Muscle of leg (tissue), 11 donors: ENCODE data around the gene LHFPL3. TPM values are rescaled to one million over a fixed set of nuclear protein-coding genes. Genes with fewer than 3 reads are reported as not detected.
"Not testable (repeated sequence)": the region's sequence is repeated elsewhere in the genome, so short reads cannot be mapped to it uniquely, and the experiment has no call there.

Source experiments
- DNase-seq: peaks from one replicate; pipeline ENCODE4 v3.0.0; 2013
- H3K27ac ChIP-seq: one replicate; pipeline ENCODE4 v1.5.1; 2013; ENCODE audit warnings: mild to moderate bottlenecking, low read length, control low read depth
- H3K27me3 ChIP-seq: one replicate; pipeline ENCODE4 v1.6.1; 2013; ENCODE audit warnings: low read length; ENCODE audit not compliant: control insufficient read depth, insufficient read depth
- H3K36me3 ChIP-seq: one replicate; pipeline ENCODE4 v1.6.1; 2013; ENCODE audit warnings: low read length; ENCODE audit not compliant: control insufficient read depth, insufficient read depth
- H3K4me1 ChIP-seq: one replicate; pipeline ENCODE4 v1.6.1; 2013; ENCODE audit warnings: low read length; ENCODE audit not compliant: control insufficient read depth, insufficient read depth
- H3K4me3 ChIP-seq: one replicate; pipeline ENCODE4 v1.5.1; 2013; ENCODE audit warnings: low read length, control low read depth
- H3K9me3 ChIP-seq: replicated peaks from 2 replicates; pipeline ENCODE4 v1.6.1; 2013; ENCODE audit warnings: low read depth, low read length; ENCODE audit not compliant: control insufficient read depth
- WGBS: methylation state at CpG from one replicate; pipeline ENCODE4 v1.1.5; 2013; ENCODE audit warnings: missing lambda C conversion rate; ENCODE audit not compliant: insufficient coverage; 5-methylcytosine and 5-hydroxymethylcytosine counted together
- polyA plus RNA-seq, 8 donors: library from polyadenylated mRNA; unstranded; fragments of 120-200 nt; gene quantifications; one replicate each; pipeline versions ENCODE4 v1.2.1 to v1.2.3, GENCODE V29; 2013; ENCODE audit warnings: inconsistent platforms in 1 of 8, low replicate concordance in 1 of 8; ENCODE audit not compliant: insufficient read length in 8 of 8, insufficient read depth in 1 of 8
- total RNA-seq: library from RNA; stranded (reverse); fragments of 120-200 nt; gene quantifications from one replicate; pipeline ENCODE4 v1.2.4, GENCODE V29; 2013

Gene LHFPL3
- total and polyA plus RNA-seq, 9 donors: 0.06 to 0.47 (median 0.17) TPM; not detected in 6

DNA sequence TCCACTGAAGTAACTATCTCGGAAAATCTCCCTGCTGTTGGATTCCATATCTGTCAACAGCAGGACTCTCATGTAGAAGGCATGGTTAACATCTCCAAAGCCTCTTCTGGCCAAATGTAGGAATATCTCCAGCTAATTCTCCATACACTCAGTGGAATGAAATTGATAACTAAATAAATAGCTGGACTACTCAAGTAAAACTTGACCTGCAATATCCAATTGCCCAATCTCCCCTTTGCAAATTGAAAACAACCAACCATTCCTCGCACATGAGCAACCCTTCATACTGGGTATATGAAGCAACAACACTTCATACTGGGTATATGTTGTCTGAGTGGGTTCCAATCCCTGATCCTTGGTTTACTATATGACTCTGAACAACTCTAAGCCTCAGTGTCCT is 580.2 kb downstream of the LHFPL3 start:
- Histone ChIP-seq H3K36me3 (no peaks in the 10 kb centered on the region), H3K4me3 (no peak overlapping the region), H3K27ac (no peak overlapping the region), H3K4me1 (no peaks in the 10 kb centered on the region), H3K27me3 (no peaks in the 10 kb centered on the region), H3K9me3 (no peaks in the 10 kb centered on the region)
- 60% methylated on average over 1 of the region's 2 CpGs for WGBS
- DNase-seq: no peak

DNA sequence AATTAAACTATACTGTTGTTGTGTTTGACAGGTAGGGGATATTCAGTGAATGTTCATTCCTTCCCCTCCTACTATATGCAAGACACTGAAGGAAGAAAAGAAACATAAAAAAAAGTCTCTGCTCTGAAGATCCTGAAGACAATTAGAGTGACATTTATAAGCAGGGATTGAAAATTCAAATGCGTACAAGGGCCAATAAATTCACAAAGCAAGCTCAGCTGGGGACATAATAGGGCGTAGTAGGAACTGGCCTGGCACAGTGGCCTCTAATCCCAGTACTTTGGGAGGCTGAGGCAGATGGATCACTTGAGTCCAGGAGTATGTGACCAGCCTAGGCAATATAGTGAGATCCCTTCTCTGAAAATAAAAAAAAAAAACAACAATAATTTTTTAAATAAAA is 580.7 kb downstream of the LHFPL3 start:
- H3K4me1 ChIP-seq: no peaks in the 10 kb centered on the region
- H3K27ac ChIP-seq: no peak overlapping the region
- WGBS: no CpG with 5 or more reads among the region's 2 CpGs
- H3K27me3 ChIP-seq: no peaks in the 10 kb centered on the region
- no peak for DNase-seq
- no peak overlapping the region for H3K4me3 ChIP-seq
- H3K36me3 ChIP-seq: no peaks in the 10 kb centered on the region
- H3K9me3 ChIP-seq: no peaks in the 10 kb centered on the region

DNA sequence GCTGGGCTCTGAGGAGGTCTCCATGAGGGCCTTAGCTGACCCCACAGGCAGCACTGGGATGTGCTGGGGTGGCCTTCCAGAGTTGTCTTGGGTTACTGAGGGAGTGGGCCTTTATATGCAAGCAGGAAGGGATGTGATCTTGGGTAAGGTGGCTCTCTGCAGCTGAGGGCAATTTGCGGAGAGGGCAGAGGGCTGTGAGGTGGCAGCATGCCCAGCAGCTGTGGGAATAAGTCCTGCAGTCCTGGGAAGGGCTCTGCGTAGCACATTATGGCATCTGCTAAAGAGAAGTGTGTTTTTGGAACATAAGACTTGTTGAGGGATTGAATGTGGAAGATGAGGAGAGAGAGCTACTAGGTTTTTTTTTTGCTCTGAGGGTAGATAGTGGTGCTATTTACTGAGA is 586.0 kb downstream of the LHFPL3 start:
- peak; percentile 65 for DNase-seq
- Histone ChIP-seq H3K4me1 (peaks cover 2% of the 10 kb centered on the region), H3K4me3 (no peak overlapping the region), H3K27me3 (no peaks in the 10 kb centered on the region), H3K36me3 (no peaks in the 10 kb centered on the region), H3K27ac (no peak overlapping the region), H3K9me3 (no peaks in the 10 kb centered on the region)
- WGBS: 49% methylated on average over 2 of the region's 2 CpGs

DNA sequence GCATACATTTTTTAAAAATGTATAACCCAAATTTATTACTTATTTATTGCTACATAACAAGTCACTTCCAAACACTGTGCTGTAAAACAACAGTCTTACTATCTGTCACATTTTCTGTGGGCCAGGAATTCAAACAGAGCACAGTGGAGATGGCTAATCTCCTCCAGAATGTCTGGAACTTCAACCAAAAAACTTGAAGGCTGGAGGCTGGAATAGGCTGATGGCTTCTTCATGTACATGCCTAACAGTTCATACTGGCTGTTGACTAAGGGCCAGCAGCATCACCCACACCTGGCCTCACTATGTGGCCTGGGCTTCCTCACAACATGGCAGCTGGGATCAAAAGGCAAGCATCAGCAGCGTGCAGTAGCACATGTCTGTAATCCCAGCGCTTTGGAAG is 593.2 kb downstream of the LHFPL3 start:
- Histone ChIP-seq H3K4me3 (no peak overlapping the region), H3K4me1 (no peaks in the 10 kb centered on the region), H3K9me3 (no peaks in the 10 kb centered on the region), H3K27me3 (no peaks in the 10 kb centered on the region), H3K36me3 (no peaks in the 10 kb centered on the region), H3K27ac (no peak overlapping the region)
- 88% methylated on average over 1 of the region's 2 CpGs for WGBS
- DNase-seq: no peak

DNA sequence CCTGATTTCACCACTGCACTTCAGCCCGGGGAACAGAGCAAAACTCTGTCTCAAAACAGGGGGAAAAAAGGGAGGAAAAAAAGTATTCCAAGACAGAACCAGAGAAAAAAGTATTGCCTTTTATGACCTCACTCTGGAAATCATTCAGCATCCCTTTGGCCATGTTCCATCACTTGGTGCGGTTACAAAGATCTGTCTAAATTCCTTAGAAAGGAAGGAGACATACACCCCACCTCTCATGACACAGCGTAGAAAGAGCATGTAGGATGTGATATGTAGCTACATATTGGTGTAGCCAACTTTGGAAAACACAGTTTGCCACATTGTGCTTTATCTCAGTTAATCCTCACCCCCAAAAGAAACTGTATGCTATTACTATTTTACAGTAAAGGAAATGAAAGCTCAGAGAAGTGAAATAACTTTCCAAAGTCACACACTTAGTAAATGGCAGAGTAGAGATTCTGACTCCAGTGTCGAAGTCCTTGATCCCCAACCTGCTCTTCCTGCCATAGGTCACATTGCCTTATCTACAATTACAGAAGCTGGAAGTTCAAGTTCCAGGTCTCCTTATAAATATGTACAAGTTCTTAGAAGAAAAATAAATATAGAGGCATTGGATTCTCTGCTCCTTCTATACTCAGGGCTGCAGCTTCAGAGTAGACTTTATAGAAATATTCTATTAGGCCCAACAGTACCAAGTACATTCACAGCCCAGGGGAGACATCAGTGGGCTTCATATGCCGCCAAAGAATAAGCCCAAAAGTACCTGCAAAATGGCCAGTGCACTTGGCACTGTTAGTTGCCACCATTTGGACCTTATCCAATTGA is 594.0 kb downstream of the LHFPL3 start:
- no peak for DNase-seq
- H3K9me3 ChIP-seq: no peaks in the 10 kb centered on the region
- no peaks in the 10 kb centered on the region for H3K4me1 ChIP-seq
- 29% methylated on average over 1 of the region's 5 CpGs for WGBS
- H3K27ac ChIP-seq: no peak overlapping the region
- H3K4me3 ChIP-seq: no peak overlapping the region
- no peaks in the 10 kb centered on the region for H3K27me3 ChIP-seq
- no peaks in the 10 kb centered on the region for H3K36me3 ChIP-seq

DNA sequence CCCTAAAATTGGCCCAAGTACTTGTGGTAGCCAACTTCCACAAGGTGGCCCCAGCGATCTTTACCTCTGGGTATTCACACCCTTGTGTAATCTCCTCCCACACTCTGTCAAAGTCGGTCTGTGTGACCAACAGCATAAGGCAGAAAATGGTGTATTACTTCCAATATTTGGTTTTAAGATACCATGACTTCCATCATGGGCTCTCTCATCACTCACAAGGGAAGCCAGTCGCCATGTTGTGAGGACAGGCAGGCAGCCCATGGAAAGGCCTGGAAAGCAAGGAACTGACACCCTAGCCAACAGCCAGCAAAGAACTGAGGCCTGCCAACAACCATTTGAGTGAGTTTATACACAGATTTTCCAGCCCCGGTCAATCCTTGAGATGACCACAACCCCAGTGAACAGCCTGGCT is 594.6 kb downstream of the LHFPL3 start:
- WGBS: 14% methylated on average over 2 of the region's 4 CpGs
- Histone ChIP-seq H3K9me3 (no peaks in the 10 kb centered on the region), H3K27ac (no peak overlapping the region), H3K27me3 (no peaks in the 10 kb centered on the region), H3K4me1 (no peaks in the 10 kb centered on the region), H3K36me3 (no peaks in the 10 kb centered on the region), H3K4me3 (no peak overlapping the region)
- DNase-seq: peak; percentile 66

DNA sequence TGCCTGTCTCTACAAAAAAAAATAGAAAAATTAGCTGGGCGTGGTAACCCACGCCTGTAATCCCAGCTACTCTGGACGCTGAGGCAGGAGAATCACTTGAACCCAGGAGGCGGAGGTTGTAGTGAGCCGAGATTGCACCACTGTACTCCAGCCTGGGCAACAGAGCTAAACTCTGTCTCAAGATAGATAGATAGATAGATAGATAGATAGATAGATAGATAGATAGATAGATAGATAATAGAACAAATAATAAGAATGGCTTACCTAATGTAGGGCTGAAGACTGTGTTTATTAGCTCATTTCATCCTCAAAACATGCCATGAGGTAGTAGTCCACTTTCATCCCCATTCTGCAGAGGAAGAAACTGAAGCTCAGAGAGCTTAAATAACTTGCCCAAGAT is 597.8 kb downstream of the LHFPL3 start:
- not testable (repeated sequence) for H3K27me3 ChIP-seq, H3K9me3 ChIP-seq, H3K4me3 ChIP-seq, DNase-seq, H3K36me3 ChIP-seq, H3K4me1 ChIP-seq, H3K27ac ChIP-seq
- WGBS: 84% methylated on average over 4 of the region's 5 CpGs

DNA sequence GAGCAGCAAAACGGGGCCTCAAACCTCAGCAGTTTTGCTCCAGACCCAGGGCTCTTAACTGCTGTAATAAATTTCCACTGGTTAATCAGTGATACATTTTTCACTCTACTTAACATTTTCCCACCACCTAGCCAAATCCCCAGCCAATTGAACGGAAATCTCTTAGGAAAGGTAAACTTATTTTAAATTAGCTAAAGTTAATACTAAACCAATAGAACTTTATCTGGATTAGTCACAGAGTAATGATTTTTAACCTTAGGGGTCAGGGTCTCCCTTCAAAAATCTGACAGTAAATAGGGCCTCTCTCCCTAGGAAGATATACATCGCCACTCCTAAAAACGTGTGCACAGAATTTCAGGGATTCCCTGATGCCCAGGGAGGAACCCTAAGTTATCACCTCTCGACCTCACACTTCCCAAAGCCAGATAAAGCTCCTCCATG is 598.2 kb downstream of the LHFPL3 start:
- WGBS: 0% methylated on average over 1 of the region's 5 CpGs
- Histone ChIP-seq H3K36me3 (no peaks in the 10 kb centered on the region), H3K9me3 (no peaks in the 10 kb centered on the region), H3K4me1 (no peaks in the 10 kb centered on the region), H3K27ac (no peak overlapping the region), H3K27me3 (no peaks in the 10 kb centered on the region), H3K4me3 (no peak overlapping the region)
- DNase-seq: no peak

DNA sequence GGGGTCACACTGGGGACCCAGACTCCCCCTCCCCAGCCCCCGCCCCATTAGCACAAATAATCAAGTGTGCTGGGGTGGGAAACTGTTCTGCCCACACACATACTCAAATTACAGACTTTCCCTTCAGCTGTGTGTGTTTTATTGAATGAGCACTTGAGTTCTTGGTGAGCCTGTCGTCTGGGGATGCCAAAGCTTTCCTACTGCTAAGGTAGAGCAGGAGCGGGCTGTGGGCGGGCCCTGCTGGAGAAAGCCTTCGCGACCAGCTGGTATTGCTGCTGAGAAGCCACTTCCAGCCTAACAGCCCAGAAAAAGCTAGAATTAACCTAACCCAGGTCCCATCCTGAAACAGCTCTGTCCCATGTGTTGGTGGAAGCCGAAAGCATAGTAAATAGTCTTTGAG is 598.7 kb downstream of the LHFPL3 start:
- Histone ChIP-seq H3K4me3 (no peak overlapping the region), H3K27ac (no peak overlapping the region), H3K4me1 (no peaks in the 10 kb centered on the region), H3K27me3 (no peaks in the 10 kb centered on the region), H3K36me3 (no peaks in the 10 kb centered on the region), H3K9me3 (no peaks in the 10 kb centered on the region)
- WGBS: no CpG with 5 or more reads among the region's 7 CpGs
- DNase-seq: no peak

DNA sequence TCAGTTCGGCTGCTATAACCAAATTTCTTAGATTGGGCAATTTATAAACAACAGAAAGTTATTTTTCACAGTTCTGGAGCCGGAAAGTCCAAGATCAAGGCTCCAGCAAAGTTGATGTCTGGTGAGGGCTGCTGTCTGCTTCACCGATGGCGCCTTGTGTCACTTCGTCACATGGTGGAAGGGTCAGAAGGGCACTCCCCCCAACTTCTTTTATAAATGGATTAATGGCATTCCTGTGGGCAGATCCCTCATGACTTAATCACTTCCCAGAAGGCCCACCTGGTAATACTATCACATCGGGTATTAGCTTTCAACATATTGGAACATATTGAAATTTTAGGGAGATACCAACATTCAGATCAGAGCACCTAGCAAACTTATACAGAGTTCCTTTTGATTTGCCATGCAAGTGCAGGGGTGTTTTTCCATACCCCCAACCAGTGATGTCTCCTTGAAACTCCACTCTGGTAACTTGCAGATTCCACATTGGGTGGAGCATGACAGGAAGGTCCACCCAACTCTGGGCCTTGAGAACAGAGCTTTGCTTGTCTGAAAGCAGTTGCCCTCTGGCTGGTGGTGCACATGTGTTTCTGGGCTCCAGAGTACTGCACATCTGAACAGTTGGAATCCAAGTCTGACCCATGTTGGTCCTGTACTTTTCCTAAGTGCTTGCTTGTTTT is 600.5 kb downstream of the LHFPL3 start:
- Histone ChIP-seq H3K4me1 (no peaks in the 10 kb centered on the region), H3K4me3 (no peak overlapping the region), H3K9me3 (no peaks in the 10 kb centered on the region), H3K27ac (no peak overlapping the region), H3K36me3 (no peaks in the 10 kb centered on the region), H3K27me3 (no peaks in the 10 kb centered on the region)
- DNase-seq: no peak
- WGBS: no CpG with 5 or more reads among the region's 6 CpGs
